ENCODE data around the gene SCNN1G. TPM values are rescaled to one million over a fixed set of nuclear protein-coding genes. Genes with fewer than 3 reads are reported as not detected.

Gene SCNN1G
- total RNA-seq, 1 experiment from 2014 or later = not detected

DNA sequence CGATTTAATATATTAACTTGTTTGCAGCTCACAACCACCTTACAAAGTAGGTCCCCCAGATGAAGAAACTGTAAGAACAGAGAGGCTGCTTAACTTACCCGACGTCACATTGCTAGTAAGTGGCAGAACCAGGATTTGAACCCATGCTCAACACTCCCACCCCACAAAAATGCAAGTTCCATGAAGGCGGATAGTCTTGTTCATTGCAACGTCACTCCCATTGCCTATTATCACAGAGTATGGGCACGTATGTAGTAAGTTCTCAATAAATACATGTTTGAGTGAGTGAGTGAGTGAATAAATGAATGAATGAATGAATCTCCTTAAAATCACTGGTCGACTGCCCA, 34.4 kb upstream of the SCNN1G start:
- CTCF ChIA-PET = interaction anchor here (1.0 kb wide), 1 partner anchor 288 kb away, joined by 6 read pairs; no protein-coding TSS in a partner anchor
- peak overlapping the region; percentile 80 for H3K27ac ChIP-seq (ENCODE audit: low read depth, low read length)

More for the DNA sequence above, 34.4 kb upstream of the SCNN1G start:
- BruUV-seq (replicated peaks) = no TSS peak
- Histone ChIP-seq H3K9ac (ENCODE audit: low read length) (peak overlapping the region; percentile 80), H3K27me3 (ENCODE audit: insufficient read depth, low read length) (no peaks in the 10 kb centered on the region), H4K20me1 (ENCODE audit: insufficient read depth) (no peaks in the 10 kb centered on the region), H3K9me3 (ENCODE audit: control insufficient read depth in 1 of 2, insufficient read depth in 1 of 2, low read depth in 1 of 2, low read length in 2 of 2) (no peaks in the 10 kb centered on the region), H3K79me2 (ENCODE audit: insufficient read depth, low read length) (peaks cover 54% of the 10 kb centered on the region), H3K9me2 (ENCODE audit: insufficient read depth) (no peaks in the 10 kb centered on the region), H3K4me2 (ENCODE audit: low read length) (peak overlapping the region; percentile 100), H3K36me3 (ENCODE audit: control insufficient read depth in 1 of 2, insufficient read depth in 2 of 2, low read length in 2 of 2) (no peaks in the 10 kb centered on the region), H3K4me3 (replicated peaks in 1 of 2; ENCODE audit: low read depth in 1 of 2, low read length in 2 of 2) (peak overlapping the region; percentile 62 to 91), H2AFZ (ENCODE audit: low read depth, low read length, poor library complexity, severe bottlenecking) (no peak overlapping the region), H3K4me1 (ENCODE audit: control insufficient read depth in 1 of 2, insufficient read depth in 2 of 2, low read length in 2 of 2) (peaks cover 17 to 31% of the 10 kb centered on the region in 2 experiments)
- intact Hi-C loops (cut with micrococcal nuclease) = no loop called here
- ChIA-PET RAD21 (ENCODE audit: low non-redundant PET in 1 of 2, low total read pairs in 2 of 2, uncharacterized antibody in 2 of 2, unreplicated experiment in 2 of 2) (no interaction called here), POLR2A (no interaction called here)
- TF ChIP-seq CBX3 (IDR thresholded peaks at IDR 0.05; ENCODE audit: low read depth) (no peak), JUND (IDR thresholded peaks at IDR 0.05) (no peak), SIN3A (IDR thresholded peaks at IDR 0.05; ENCODE audit: low read depth) (no peak), SRF (IDR thresholded peaks at IDR 0.05; ENCODE audit: low read depth) (no peak), ZBTB33 (IDR thresholded peaks at IDR 0.05; ENCODE audit: extremely low read depth, insufficient replicate concordance, low read length) (no peak), SP1 (IDR thresholded peaks at IDR 0.05; ENCODE audit: low read depth) (no peak), ZFX (IDR thresholded peaks at IDR 0.05) (no peak), EZH2 (IDR thresholded peaks at IDR 0.05) (no peak)
- TF ChIP-seq, protein P1, sequence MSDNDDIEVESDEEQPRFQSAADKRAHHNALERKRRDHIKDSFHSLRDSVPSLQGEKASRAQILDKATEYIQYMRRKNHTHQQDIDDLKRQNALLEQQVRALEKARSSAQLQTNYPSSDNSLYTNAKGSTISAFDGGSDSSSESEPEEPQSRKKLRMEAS (IDR thresholded peaks at IDR 0.05) = no peak
- TF ChIP-seq, protein P2, sequence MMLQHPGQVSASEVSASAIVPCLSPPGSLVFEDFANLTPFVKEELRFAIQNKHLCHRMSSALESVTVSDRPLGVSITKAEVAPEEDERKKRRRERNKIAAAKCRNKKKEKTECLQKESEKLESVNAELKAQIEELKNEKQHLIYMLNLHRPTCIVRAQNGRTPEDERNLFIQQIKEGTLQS (IDR thresholded peaks at IDR 0.05) = no peak
- TF ChIP-seq, protein P3, sequence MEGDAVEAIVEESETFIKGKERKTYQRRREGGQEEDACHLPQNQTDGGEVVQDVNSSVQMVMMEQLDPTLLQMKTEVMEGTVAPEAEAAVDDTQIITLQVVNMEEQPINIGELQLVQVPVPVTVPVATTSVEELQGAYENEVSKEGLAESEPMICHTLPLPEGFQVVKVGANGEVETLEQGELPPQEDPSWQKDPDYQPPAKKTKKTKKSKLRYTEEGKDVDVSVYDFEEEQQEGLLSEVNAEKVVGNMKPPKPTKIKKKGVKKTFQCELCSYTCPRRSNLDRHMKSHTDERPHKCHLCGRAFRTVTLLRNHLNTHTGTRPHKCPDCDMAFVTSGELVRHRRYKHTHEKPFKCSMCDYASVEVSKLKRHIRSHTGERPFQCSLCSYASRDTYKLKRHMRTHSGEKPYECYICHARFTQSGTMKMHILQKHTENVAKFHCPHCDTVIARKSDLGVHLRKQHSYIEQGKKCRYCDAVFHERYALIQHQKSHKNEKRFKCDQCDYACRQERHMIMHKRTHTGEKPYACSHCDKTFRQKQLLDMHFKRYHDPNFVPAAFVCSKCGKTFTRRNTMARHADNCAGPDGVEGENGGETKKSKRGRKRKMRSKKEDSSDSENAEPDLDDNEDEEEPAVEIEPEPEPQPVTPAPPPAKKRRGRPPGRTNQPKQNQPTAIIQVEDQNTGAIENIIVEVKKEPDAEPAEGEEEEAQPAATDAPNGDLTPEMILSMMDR (IDR thresholded peaks at IDR 0.05 in 2 of 3, conservative IDR thresholded peaks at IDR 0.05 in 1 of 3; ENCODE audit: borderline replicate concordance in 1 of 3, insufficient read depth in 1 of 3, low read depth in 2 of 3, low read length in 2 of 3) = no peak
- TF ChIP-seq, protein P4, sequence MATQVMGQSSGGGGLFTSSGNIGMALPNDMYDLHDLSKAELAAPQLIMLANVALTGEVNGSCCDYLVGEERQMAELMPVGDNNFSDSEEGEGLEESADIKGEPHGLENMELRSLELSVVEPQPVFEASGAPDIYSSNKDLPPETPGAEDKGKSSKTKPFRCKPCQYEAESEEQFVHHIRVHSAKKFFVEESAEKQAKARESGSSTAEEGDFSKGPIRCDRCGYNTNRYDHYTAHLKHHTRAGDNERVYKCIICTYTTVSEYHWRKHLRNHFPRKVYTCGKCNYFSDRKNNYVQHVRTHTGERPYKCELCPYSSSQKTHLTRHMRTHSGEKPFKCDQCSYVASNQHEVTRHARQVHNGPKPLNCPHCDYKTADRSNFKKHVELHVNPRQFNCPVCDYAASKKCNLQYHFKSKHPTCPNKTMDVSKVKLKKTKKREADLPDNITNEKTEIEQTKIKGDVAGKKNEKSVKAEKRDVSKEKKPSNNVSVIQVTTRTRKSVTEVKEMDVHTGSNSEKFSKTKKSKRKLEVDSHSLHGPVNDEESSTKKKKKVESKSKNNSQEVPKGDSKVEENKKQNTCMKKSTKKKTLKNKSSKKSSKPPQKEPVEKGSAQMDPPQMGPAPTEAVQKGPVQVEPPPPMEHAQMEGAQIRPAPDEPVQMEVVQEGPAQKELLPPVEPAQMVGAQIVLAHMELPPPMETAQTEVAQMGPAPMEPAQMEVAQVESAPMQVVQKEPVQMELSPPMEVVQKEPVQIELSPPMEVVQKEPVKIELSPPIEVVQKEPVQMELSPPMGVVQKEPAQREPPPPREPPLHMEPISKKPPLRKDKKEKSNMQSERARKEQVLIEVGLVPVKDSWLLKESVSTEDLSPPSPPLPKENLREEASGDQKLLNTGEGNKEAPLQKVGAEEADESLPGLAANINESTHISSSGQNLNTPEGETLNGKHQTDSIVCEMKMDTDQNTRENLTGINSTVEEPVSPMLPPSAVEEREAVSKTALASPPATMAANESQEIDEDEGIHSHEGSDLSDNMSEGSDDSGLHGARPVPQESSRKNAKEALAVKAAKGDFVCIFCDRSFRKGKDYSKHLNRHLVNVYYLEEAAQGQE (IDR thresholded peaks at IDR 0.05; ENCODE audit: low read depth) = no peak
- DNase-seq (ENCODE audit: low read depth, low spot score) (no peak), ATAC-seq (no peak)

Data from HCT116 (cell line).